Measurements from ENCODE around the gene CAMK2B. TPM values are rescaled to one million over a fixed set of nuclear protein-coding genes. Genes with fewer than 3 reads are reported as not detected.

CAMK2B gene
- total and polyA plus RNA-seq, 2 of the 13 experiments (the other 11 are each of a cell fraction or from before 2014, with no cell fraction given), result 0.27 to 0.48 TPM

DNA sequence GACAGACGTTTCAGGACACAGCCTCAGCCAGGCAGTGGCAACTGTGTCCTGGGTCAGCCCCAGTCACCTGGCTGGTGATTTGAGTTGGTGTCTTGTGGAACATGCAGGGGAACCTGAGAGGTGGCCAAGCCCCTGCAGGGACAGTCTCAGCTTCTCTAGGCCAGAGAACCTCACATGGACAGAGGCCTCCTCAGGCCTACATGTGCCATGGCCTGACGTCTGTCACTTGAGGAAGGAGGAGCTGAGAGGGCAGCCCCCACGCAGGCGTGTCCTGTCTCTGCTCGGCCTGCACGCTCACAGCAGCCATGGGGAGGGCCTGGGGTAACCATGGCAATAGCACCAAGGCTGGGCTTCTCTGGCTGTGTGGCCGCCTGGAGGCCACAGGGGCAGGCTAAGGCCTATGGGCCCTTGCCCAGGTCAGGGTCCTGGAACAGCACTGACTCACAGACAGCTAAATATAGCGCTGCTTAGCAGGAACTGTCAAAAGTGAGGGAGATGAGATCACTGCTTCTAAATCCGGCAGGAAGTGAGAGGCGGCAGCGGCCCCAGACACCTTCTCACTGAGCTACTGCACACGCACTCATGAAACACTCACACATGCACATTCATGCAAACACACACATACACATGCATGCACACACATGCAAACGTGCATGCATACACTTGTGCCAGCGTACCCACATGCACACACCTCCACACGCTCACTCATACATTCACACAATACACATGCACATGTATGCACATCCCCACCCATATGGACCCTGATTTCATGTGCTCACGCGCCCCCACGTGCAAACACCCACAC is 67.6 kb downstream of the CAMK2B start (continued):
- TF ChIP-seq, protein P1, sequence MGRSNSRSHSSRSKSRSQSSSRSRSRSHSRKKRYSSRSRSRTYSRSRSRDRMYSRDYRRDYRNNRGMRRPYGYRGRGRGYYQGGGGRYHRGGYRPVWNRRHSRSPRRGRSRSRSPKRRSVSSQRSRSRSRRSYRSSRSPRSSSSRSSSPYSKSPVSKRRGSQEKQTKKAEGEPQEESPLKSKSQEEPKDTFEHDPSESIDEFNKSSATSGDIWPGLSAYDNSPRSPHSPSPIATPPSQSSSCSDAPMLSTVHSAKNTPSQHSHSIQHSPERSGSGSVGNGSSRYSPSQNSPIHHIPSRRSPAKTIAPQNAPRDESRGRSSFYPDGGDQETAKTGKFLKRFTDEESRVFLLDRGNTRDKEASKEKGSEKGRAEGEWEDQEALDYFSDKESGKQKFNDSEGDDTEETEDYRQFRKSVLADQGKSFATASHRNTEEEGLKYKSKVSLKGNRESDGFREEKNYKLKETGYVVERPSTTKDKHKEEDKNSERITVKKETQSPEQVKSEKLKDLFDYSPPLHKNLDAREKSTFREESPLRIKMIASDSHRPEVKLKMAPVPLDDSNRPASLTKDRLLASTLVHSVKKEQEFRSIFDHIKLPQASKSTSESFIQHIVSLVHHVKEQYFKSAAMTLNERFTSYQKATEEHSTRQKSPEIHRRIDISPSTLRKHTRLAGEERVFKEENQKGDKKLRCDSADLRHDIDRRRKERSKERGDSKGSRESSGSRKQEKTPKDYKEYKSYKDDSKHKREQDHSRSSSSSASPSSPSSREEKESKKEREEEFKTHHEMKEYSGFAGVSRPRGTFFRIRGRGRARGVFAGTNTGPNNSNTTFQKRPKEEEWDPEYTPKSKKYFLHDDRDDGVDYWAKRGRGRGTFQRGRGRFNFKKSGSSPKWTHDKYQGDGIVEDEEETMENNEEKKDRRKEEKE (IDR thresholded peaks at IDR 0.05), result no peak
- TF ChIP-seq ZNF33A (CRISPR knock-in tag; IDR thresholded peaks at IDR 0.05; ENCODE audit: borderline replicate concordance) (no peak), TEAD3 (CRISPR knock-in tag; optimal IDR thresholded peaks at IDR 0.05; ENCODE audit: borderline replicate concordance) (peak; percentile 12), ZFY (CRISPR knock-in tag; IDR thresholded peaks at IDR 0.05) (peak; percentile 52; the same call in 1 of the 2 replicates), HHEX (CRISPR knock-in tag; IDR thresholded peaks at IDR 0.05) (no peak), ZSCAN20 (CRISPR knock-in tag; IDR thresholded peaks at IDR 0.05; ENCODE audit: borderline replicate concordance) (no peak), ZNF235 (CRISPR knock-in tag; IDR thresholded peaks at IDR 0.05; ENCODE audit: borderline replicate concordance) (no peak), ZFP41 (CRISPR knock-in tag; IDR thresholded peaks at IDR 0.05; ENCODE audit: borderline replicate concordance) (no peak), ZNF282 (IDR thresholded peaks at IDR 0.05; ENCODE audit: partially characterized antibody) (no peak), IRX3 (CRISPR knock-in tag; IDR thresholded peaks at IDR 0.05; ENCODE audit: borderline replicate concordance, low read depth) (no peak), MAF1 (CRISPR knock-in tag; IDR thresholded peaks at IDR 0.05; ENCODE audit: borderline replicate concordance) (no peak), ZNF264 (CRISPR knock-in tag; IDR thresholded peaks at IDR 0.05) (no peak), ATF1 (CRISPR knock-in tag; IDR thresholded peaks at IDR 0.05) (no peak), ELF3 (CRISPR knock-in tag; IDR thresholded peaks at IDR 0.05) (peak; percentile 66; the same call in 1 of the 2 replicates)
- TF ChIP-seq, protein P2, sequence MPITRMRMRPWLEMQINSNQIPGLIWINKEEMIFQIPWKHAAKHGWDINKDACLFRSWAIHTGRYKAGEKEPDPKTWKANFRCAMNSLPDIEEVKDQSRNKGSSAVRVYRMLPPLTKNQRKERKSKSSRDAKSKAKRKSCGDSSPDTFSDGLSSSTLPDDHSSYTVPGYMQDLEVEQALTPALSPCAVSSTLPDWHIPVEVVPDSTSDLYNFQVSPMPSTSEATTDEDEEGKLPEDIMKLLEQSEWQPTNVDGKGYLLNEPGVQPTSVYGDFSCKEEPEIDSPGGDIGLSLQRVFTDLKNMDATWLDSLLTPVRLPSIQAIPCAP (CRISPR knock-in tag; IDR thresholded peaks at IDR 0.05; ENCODE audit: low read depth), result no peak
- TF ChIP-seq, protein P3, sequence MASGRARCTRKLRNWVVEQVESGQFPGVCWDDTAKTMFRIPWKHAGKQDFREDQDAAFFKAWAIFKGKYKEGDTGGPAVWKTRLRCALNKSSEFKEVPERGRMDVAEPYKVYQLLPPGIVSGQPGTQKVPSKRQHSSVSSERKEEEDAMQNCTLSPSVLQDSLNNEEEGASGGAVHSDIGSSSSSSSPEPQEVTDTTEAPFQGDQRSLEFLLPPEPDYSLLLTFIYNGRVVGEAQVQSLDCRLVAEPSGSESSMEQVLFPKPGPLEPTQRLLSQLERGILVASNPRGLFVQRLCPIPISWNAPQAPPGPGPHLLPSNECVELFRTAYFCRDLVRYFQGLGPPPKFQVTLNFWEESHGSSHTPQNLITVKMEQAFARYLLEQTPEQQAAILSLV (CRISPR knock-in tag; IDR thresholded peaks at IDR 0.05; ENCODE audit: borderline replicate concordance), result no peak
- TF ChIP-seq, protein P4, sequence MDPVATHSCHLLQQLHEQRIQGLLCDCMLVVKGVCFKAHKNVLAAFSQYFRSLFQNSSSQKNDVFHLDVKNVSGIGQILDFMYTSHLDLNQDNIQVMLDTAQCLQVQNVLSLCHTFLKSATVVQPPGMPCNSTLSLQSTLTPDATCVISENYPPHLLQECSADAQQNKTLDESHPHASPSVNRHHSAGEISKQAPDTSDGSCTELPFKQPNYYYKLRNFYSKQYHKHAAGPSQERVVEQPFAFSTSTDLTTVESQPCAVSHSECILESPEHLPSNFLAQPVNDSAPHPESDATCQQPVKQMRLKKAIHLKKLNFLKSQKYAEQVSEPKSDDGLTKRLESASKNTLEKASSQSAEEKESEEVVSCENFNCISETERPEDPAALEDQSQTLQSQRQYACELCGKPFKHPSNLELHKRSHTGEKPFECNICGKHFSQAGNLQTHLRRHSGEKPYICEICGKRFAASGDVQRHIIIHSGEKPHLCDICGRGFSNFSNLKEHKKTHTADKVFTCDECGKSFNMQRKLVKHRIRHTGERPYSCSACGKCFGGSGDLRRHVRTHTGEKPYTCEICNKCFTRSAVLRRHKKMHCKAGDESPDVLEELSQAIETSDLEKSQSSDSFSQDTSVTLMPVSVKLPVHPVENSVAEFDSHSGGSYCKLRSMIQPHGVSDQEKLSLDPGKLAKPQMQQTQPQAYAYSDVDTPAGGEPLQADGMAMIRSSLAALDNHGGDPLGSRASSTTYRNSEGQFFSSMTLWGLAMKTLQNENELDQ (CRISPR knock-in tag; IDR thresholded peaks at IDR 0.05; ENCODE audit: borderline replicate concordance), result no peak
- TF ChIP-seq, protein P5, sequence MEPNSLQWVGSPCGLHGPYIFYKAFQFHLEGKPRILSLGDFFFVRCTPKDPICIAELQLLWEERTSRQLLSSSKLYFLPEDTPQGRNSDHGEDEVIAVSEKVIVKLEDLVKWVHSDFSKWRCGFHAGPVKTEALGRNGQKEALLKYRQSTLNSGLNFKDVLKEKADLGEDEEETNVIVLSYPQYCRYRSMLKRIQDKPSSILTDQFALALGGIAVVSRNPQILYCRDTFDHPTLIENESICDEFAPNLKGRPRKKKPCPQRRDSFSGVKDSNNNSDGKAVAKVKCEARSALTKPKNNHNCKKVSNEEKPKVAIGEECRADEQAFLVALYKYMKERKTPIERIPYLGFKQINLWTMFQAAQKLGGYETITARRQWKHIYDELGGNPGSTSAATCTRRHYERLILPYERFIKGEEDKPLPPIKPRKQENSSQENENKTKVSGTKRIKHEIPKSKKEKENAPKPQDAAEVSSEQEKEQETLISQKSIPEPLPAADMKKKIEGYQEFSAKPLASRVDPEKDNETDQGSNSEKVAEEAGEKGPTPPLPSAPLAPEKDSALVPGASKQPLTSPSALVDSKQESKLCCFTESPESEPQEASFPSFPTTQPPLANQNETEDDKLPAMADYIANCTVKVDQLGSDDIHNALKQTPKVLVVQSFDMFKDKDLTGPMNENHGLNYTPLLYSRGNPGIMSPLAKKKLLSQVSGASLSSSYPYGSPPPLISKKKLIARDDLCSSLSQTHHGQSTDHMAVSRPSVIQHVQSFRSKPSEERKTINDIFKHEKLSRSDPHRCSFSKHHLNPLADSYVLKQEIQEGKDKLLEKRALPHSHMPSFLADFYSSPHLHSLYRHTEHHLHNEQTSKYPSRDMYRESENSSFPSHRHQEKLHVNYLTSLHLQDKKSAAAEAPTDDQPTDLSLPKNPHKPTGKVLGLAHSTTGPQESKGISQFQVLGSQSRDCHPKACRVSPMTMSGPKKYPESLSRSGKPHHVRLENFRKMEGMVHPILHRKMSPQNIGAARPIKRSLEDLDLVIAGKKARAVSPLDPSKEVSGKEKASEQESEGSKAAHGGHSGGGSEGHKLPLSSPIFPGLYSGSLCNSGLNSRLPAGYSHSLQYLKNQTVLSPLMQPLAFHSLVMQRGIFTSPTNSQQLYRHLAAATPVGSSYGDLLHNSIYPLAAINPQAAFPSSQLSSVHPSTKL (CRISPR knock-in tag; IDR thresholded peaks at IDR 0.05), result 0 out of 2 replicates have a peak, but pooled peaks have one; percentile 25
